A549 (cell line): Measurements from ENCODE around the gene CCDC171.
"Not testable (repeated sequence)": the region's sequence is repeated elsewhere in the genome, so short reads cannot be mapped to it uniquely, and the experiment has no call there.

Experiments
- ESRRA ChIP-seq: fragments of 150-350 bp; IDR thresholded peaks from 2 replicates; pipeline ENCODE4 v1.6.1; 2014; ENCODE audit warnings: mild to moderate bottlenecking, low read length, borderline replicate concordance
- POLR2A ChIP-seq: IDR thresholded peaks from 2 replicates; pipeline ENCODE4 v1.6.1; 2012; ENCODE audit warnings: mild to moderate bottlenecking, low read length
- RAD21 ChIP-seq, 2 experiments: fragments of >200 bp in 1 of 2; sonication (Bioruptor Twin) in 1 of 2; formaldehyde crosslinking in 1 of 2; IDR thresholded peaks in 1 of 2; conservative IDR thresholded peaks in 1 of 2; 2 replicates in 1 of 2; 3 replicates in 1 of 2; pipeline ENCODE4 v1.6.1; 2012 to 2018; ENCODE audit warnings: inconsistent platforms in 1 of 2
- TF ChIP-seq, protein P1 (sequence below): fragments of 200-600 bp; sonication (generic); IDR thresholded peaks from 2 replicates; pipeline ENCODE4 v1.6.1; 2016; ENCODE audit warnings: antibody characterized with exemption, mild to moderate bottlenecking, moderate library complexity
- TF ChIP-seq, protein P2 (sequence below): fragments of >200 bp; sonication (Bioruptor Twin); formaldehyde crosslinking; IDR thresholded peaks from 3 replicates; pipeline ENCODE4 v1.5.1; 2016

DNA sequence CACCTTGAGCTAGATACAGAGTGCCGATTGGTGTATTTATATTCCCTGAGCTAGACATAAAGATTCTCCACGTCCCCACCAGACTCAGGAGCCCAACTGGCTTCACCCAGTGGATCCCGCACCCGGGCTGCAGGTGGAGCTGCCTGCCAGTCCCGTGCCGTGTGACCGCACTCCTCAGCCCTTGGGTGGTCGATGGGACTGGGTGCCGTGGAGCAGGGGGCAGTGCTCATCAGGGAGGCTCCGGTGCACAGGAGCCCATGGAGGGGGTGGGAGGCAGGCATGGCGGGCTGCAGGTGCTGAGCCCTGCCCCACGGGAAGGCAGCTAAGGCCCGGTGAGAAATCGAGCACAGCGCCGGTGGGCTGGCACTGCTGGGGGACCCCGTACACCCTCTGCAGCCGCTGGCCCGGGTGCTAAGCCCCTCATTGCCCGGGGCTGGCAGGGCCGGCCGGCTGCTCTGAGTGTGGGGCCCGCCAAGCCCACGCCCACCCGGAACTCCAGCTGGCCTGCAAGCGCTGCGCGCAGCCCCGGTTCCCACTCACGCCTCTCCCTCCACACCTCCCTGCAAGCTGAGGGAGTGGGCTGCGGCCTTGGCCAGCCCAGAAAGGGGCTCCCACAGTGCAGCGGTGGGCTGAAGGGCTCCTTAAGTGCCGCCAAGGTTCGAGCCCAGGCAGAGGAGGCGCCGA, 147.2 kb downstream of the CCDC171 start:
- not testable (repeated sequence) for TF ChIP-seq RAD21 (conservative IDR thresholded peaks at IDR 0.05 in 1 of 2, IDR thresholded peaks at IDR 0.05 in 1 of 2); ESRRA; POLR2A
- TF ChIP-seq, protein P1, sequence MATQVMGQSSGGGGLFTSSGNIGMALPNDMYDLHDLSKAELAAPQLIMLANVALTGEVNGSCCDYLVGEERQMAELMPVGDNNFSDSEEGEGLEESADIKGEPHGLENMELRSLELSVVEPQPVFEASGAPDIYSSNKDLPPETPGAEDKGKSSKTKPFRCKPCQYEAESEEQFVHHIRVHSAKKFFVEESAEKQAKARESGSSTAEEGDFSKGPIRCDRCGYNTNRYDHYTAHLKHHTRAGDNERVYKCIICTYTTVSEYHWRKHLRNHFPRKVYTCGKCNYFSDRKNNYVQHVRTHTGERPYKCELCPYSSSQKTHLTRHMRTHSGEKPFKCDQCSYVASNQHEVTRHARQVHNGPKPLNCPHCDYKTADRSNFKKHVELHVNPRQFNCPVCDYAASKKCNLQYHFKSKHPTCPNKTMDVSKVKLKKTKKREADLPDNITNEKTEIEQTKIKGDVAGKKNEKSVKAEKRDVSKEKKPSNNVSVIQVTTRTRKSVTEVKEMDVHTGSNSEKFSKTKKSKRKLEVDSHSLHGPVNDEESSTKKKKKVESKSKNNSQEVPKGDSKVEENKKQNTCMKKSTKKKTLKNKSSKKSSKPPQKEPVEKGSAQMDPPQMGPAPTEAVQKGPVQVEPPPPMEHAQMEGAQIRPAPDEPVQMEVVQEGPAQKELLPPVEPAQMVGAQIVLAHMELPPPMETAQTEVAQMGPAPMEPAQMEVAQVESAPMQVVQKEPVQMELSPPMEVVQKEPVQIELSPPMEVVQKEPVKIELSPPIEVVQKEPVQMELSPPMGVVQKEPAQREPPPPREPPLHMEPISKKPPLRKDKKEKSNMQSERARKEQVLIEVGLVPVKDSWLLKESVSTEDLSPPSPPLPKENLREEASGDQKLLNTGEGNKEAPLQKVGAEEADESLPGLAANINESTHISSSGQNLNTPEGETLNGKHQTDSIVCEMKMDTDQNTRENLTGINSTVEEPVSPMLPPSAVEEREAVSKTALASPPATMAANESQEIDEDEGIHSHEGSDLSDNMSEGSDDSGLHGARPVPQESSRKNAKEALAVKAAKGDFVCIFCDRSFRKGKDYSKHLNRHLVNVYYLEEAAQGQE: not testable (repeated sequence)
- TF ChIP-seq, protein P2, sequence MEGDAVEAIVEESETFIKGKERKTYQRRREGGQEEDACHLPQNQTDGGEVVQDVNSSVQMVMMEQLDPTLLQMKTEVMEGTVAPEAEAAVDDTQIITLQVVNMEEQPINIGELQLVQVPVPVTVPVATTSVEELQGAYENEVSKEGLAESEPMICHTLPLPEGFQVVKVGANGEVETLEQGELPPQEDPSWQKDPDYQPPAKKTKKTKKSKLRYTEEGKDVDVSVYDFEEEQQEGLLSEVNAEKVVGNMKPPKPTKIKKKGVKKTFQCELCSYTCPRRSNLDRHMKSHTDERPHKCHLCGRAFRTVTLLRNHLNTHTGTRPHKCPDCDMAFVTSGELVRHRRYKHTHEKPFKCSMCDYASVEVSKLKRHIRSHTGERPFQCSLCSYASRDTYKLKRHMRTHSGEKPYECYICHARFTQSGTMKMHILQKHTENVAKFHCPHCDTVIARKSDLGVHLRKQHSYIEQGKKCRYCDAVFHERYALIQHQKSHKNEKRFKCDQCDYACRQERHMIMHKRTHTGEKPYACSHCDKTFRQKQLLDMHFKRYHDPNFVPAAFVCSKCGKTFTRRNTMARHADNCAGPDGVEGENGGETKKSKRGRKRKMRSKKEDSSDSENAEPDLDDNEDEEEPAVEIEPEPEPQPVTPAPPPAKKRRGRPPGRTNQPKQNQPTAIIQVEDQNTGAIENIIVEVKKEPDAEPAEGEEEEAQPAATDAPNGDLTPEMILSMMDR: not testable (repeated sequence)
